Fibroblast of the aortic adventitia (primary cell): ENCODE results near the gene FOXO1. TPM values are rescaled to one million over a fixed set of nuclear protein-coding genes. Genes with fewer than 3 reads are reported as not detected.
"Not testable (repeated sequence)": the region's sequence is repeated elsewhere in the genome, so short reads cannot be mapped to it uniquely, and the experiment has no call there.

Experiments
- DNase-seq: peaks from one replicate; pipeline ENCODE4 v3.0.0-alpha.2; 2010; ENCODE audit warnings: low read depth
- H3K4me3 ChIP-seq: 2 replicates; pipeline ENCODE4 v1.5.1; 2011; ENCODE audit warnings: low read depth, mild to moderate bottlenecking, control low read depth, low read length, moderate library complexity
- CTCF ChIP-seq: IDR thresholded peaks from 2 replicates; pipeline ENCODE4 v1.5.1; 2011; ENCODE audit warnings: mild to moderate bottlenecking, low read length, control low read depth, inconsistent platforms; ENCODE audit not compliant: insufficient read depth
- total RNA-seq: library from RNA; depleted of rRNA; stranded (reverse); fragments of >200 nt; gene quantifications from 2 replicates; pipeline ENCODE4 v1.2.3, GENCODE V29; 2012; ENCODE audit warnings: low replicate concordance

Gene FOXO1
- total RNA-seq, 1 donor = 3.2 TPM

- no peak for DNase-seq
- peak overlapping the region; percentile 72 for H3K4me3 ChIP-seq
- no peak for TF ChIP-seq CTCF
These were observed 636 bp upstream of the FOXO1 start for GRCh38 chr13:40666933-40667621.

GRCh38 chr13:40665126-40666044, 1.1 kb downstream of the FOXO1 start:
- peak overlapping the region; percentile 88 for H3K4me3 ChIP-seq
- TF ChIP-seq CTCF = no peak
- DNase-seq = no peak

- H3K4me3 ChIP-seq = peak overlapping the region; percentile 88
- DNase-seq = peak; percentile 38
- TF ChIP-seq CTCF = no peak
These were observed 1.9 kb downstream of the FOXO1 start for GRCh38 chr13:40664350-40665125.

- peak overlapping the region; percentile 88 for H3K4me3 ChIP-seq
- DNase-seq = not testable (repeated sequence)
These were observed 2.4 kb downstream of the FOXO1 start for GRCh38 chr13:40664100-40664349.

- no peak for TF ChIP-seq CTCF
- H3K4me3 ChIP-seq = peak overlapping the region; percentile 26
- DNase-seq = no peak
These were observed 3.6 kb downstream of the FOXO1 start for GRCh38 chr13:40662866-40663265.

- TF ChIP-seq CTCF = no peak
- H3K4me3 ChIP-seq = no peak overlapping the region
- DNase-seq = no peak
These were observed 4.4 kb downstream of the FOXO1 start for GRCh38 chr13:40661875-40662665.

GRCh38 chr13:40660692-40661091, 5.7 kb downstream of the FOXO1 start:
- DNase-seq = no peak
- no peak for TF ChIP-seq CTCF
- no peak overlapping the region for H3K4me3 ChIP-seq
